Karpas-422 (cell line): ENCODE measurements around the gene ACTR8. TPM values are rescaled to one million over a fixed set of nuclear protein-coding genes. Genes with fewer than 3 reads are reported as not detected.
"Not testable (repeated sequence)": the region's sequence is repeated elsewhere in the genome, so short reads cannot be mapped to it uniquely, and the experiment has no call there.

ENCODE experiments used
- DNase-seq: peaks from one replicate; pipeline ENCODE4 v3.0.0-alpha.2; 2015
- H2AFZ ChIP-seq: fragments of 200-600 bp; sonication (generic); 2 replicates; pipeline ENCODE4 v1.6.1; 2014; ENCODE audit warnings: antibody characterized with exemption, low read length, mixed read lengths
- H3K27ac ChIP-seq: fragments of 200-600 bp; sonication (generic); 2 replicates; pipeline ENCODE4 v1.5.1; 2014; ENCODE audit warnings: mild to moderate bottlenecking, low read length, moderate library complexity
- H3K27me3 ChIP-seq: fragments of 200-600 bp; sonication (generic); 2 replicates; pipeline ENCODE4 v1.6.1; 2014; ENCODE audit warnings: low read length, mixed read lengths
- H3K36me3 ChIP-seq: fragments of 200-600 bp; sonication (generic); 2 replicates; pipeline ENCODE4 v1.6.1; 2014; ENCODE audit warnings: low read length, mixed read lengths; ENCODE audit not compliant: insufficient read depth
- H3K4me1 ChIP-seq: fragments of 200-600 bp; sonication (generic); 2 replicates; pipeline ENCODE4 v1.6.1; 2014; ENCODE audit warnings: mild to moderate bottlenecking, low read length, mixed read lengths
- H3K4me2 ChIP-seq: fragments of 200-600 bp; sonication (generic); 2 replicates; pipeline ENCODE4 v1.6.1; 2014; ENCODE audit warnings: low read length, low read depth, mild to moderate bottlenecking; ENCODE audit not compliant: poor library complexity, severe bottlenecking
- H3K4me3 ChIP-seq: fragments of 200-600 bp; sonication (generic); 2 replicates; pipeline ENCODE4 v1.5.1; 2014; ENCODE audit warnings: mild to moderate bottlenecking, antibody characterized with exemption, low read length, mixed read lengths
- H3K79me2 ChIP-seq: fragments of 200-600 bp; sonication (generic); 2 replicates; pipeline ENCODE4 v1.6.1; 2014; ENCODE audit warnings: mild to moderate bottlenecking, low read length, mixed read lengths
- H3K9ac ChIP-seq: fragments of 200-600 bp; sonication (generic); 2 replicates; pipeline ENCODE4 v1.6.0; 2014; ENCODE audit warnings: low read length
- H3K9me2 ChIP-seq: fragments of 200-600 bp; sonication (generic), shearing (Covaris generic); replicated peaks from 2 replicates; pipeline ENCODE4 v1.6.0; 2014; ENCODE audit warnings: mild to moderate bottlenecking, low read length, moderate library complexity; ENCODE audit not compliant: insufficient read depth
- H3K9me3 ChIP-seq: fragments of 300-700, 200-600 bp; sonication (generic); 2 replicates; pipeline ENCODE4 v1.6.1; 2014; ENCODE audit warnings: low read length, mixed read lengths
- H4K20me1 ChIP-seq: fragments of 200-600 bp; sonication (generic); 2 replicates; pipeline ENCODE4 v1.6.1; 2014; ENCODE audit warnings: mild to moderate bottlenecking, antibody characterized with exemption, low read length, low read depth; ENCODE audit not compliant: insufficient read depth
- total RNA-seq: library from RNA; depleted of rRNA; stranded (reverse); fragments of >200 nt; shearing (Covaris generic); gene quantifications from 2 replicates; pipeline ENCODE4 v1.2.3, GENCODE V29; 2014; ENCODE audit warnings: low replicate concordance; rRNA removed

Gene ACTR8, protein sequence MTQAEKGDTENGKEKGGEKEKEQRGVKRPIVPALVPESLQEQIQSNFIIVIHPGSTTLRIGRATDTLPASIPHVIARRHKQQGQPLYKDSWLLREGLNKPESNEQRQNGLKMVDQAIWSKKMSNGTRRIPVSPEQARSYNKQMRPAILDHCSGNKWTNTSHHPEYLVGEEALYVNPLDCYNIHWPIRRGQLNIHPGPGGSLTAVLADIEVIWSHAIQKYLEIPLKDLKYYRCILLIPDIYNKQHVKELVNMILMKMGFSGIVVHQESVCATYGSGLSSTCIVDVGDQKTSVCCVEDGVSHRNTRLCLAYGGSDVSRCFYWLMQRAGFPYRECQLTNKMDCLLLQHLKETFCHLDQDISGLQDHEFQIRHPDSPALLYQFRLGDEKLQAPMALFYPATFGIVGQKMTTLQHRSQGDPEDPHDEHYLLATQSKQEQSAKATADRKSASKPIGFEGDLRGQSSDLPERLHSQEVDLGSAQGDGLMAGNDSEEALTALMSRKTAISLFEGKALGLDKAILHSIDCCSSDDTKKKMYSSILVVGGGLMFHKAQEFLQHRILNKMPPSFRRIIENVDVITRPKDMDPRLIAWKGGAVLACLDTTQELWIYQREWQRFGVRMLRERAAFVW
- 22.0 and 33.5 TPM in 2 replicates for total RNA-seq

DNA sequence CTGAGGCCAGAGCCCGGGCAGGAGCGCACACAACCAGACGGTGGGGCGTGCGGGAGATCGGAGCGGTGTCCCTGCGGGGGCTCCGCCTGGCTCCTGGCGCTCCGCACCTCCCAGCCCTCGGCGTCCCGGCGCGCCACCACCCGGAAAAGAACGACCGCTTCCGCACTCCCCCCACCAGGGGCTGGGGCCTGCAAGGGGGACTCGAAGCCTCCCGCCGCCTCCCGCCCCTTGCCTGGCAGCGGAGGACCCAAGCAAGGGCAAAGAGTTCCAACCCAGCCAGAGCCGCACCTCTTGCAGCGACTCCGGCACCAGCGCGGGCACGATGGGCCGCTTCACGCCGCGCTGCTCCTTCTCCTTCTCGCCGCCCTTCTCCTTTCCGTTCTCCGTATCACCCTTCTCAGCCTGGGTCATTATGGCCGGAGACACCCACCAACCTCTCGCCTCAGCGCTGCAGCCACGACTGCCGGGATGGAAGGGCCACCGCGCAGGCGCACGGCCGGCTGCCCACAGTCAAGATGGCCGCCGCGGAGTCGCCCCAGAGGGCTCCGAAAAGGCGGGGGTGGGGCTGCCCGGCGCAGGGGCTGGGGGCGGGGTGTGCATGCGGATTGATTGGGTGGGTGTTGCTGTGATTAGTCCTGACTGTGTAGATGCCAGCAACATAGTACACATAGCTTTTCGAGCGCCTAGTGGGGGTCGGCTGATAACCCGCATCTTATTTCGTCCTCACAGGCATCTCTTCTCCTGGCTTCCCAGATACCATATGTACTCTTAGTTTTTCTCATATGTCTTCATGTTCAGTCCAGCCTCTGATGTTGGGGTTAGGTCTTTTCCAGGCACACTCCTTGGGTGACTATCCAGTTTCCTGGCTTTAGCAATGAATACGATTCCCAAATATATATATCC is at the start of gene ACTR8:
ACTR8 (minus strand) TSS at position 462 of the 903 bp plus-strand sequence; CDS start at position 411, 51 bp downstream.
- H3K9me2 ChIP-seq = no peaks in the 10 kb centered on the region
- H3K36me3 ChIP-seq = peaks cover 42% of the 10 kb centered on the region; the same call in 1 of the 2 replicates
- DNase-seq = peak; percentile 94
- H3K4me3 ChIP-seq = peak within 1 kb of the TSS; percentile 84
- H3K27me3 ChIP-seq = no peaks in the 10 kb centered on the region
- peak within 1 kb of the TSS; percentile 65 for H3K27ac ChIP-seq
- H3K4me2 ChIP-seq = peak within 1 kb of the TSS; percentile 88
- H3K9ac ChIP-seq = peak within 1 kb of the TSS; percentile 89
- peaks cover 26% of the 10 kb centered on the region for H3K79me2 ChIP-seq
- H3K9me3 ChIP-seq = no peaks in the 10 kb centered on the region
- no peaks in the 10 kb centered on the region for H4K20me1 ChIP-seq
- peak within 1 kb of the TSS; percentile 66 for H2AFZ ChIP-seq
- peaks cover 13% of the 10 kb centered on the region for H3K4me1 ChIP-seq

GRCh38 chr3:53927208-53927872 is 45.4 kb upstream of the ACTR8 start:
- not testable (repeated sequence) for H3K27ac ChIP-seq, H3K4me2 ChIP-seq, H2AFZ ChIP-seq, H4K20me1 ChIP-seq, H3K9ac ChIP-seq, H3K9me2 ChIP-seq, H3K9me3 ChIP-seq, H3K36me3 ChIP-seq, H3K27me3 ChIP-seq, H3K4me1 ChIP-seq, DNase-seq, H3K4me3 ChIP-seq, H3K79me2 ChIP-seq

- peak; percentile 68 for DNase-seq
- H3K36me3 ChIP-seq = no peaks in the 10 kb centered on the region
- no peaks in the 10 kb centered on the region for H3K27me3 ChIP-seq
- H3K9ac ChIP-seq = no peak overlapping the region
- no peak overlapping the region for H2AFZ ChIP-seq
- H3K4me3 ChIP-seq = no peak overlapping the region
- no peak overlapping the region for H3K27ac ChIP-seq
- no peak overlapping the region for H3K4me2 ChIP-seq
- no peaks in the 10 kb centered on the region for H4K20me1 ChIP-seq
- H3K79me2 ChIP-seq = no peaks in the 10 kb centered on the region
- no peaks in the 10 kb centered on the region for H3K4me1 ChIP-seq
- no peaks in the 10 kb centered on the region for H3K9me2 ChIP-seq
- H3K9me3 ChIP-seq = no peaks in the 10 kb centered on the region
Measured at GRCh38 chr3:53921296-53921695, 39.3 kb upstream of the ACTR8 start.

GRCh38 chr3:53919741-53920140 is 37.8 kb upstream of the ACTR8 start:
- DNase-seq = no peak
- no peaks in the 10 kb centered on the region for H3K9me3 ChIP-seq
- no peaks in the 10 kb centered on the region for H3K36me3 ChIP-seq
- H4K20me1 ChIP-seq = no peaks in the 10 kb centered on the region
- no peak overlapping the region for H3K4me2 ChIP-seq
- H3K9me2 ChIP-seq = no peaks in the 10 kb centered on the region
- no peaks in the 10 kb centered on the region for H3K79me2 ChIP-seq
- H3K9ac ChIP-seq = no peak overlapping the region
- no peak overlapping the region for H3K4me3 ChIP-seq
- no peak overlapping the region for H3K27ac ChIP-seq
- H2AFZ ChIP-seq = no peak overlapping the region
- no peaks in the 10 kb centered on the region for H3K4me1 ChIP-seq
- no peaks in the 10 kb centered on the region for H3K27me3 ChIP-seq

- no peak for DNase-seq
- Histone ChIP-seq H3K4me2 (no peak overlapping the region), H4K20me1 (no peaks in the 10 kb centered on the region), H3K27me3 (no peaks in the 10 kb centered on the region), H3K4me1 (no peaks in the 10 kb centered on the region), H3K79me2 (no peaks in the 10 kb centered on the region), H3K9me2 (no peaks in the 10 kb centered on the region), H2AFZ (no peak overlapping the region), H3K4me3 (no peak overlapping the region), H3K9ac (no peak overlapping the region), H3K9me3 (no peaks in the 10 kb centered on the region), H3K36me3 (no peaks in the 10 kb centered on the region), H3K27ac (no peak overlapping the region)
Measured at GRCh38 chr3:53913401-53913800, 31.4 kb upstream of the ACTR8 start.

GRCh38 chr3:53902711-53903110 is 20.8 kb upstream of the ACTR8 start:
- H3K4me3 ChIP-seq = no peak overlapping the region
- H3K36me3 ChIP-seq = no peaks in the 10 kb centered on the region
- H3K27me3 ChIP-seq = no peaks in the 10 kb centered on the region
- H3K4me2 ChIP-seq = no peak overlapping the region
- H3K79me2 ChIP-seq = no peaks in the 10 kb centered on the region
- no peaks in the 10 kb centered on the region for H3K4me1 ChIP-seq
- H4K20me1 ChIP-seq = no peaks in the 10 kb centered on the region
- no peaks in the 10 kb centered on the region for H3K9me2 ChIP-seq
- no peaks in the 10 kb centered on the region for H3K9me3 ChIP-seq
- no peak overlapping the region for H2AFZ ChIP-seq
- no peak overlapping the region for H3K27ac ChIP-seq
- no peak for DNase-seq
- H3K9ac ChIP-seq = no peak overlapping the region

DNA sequence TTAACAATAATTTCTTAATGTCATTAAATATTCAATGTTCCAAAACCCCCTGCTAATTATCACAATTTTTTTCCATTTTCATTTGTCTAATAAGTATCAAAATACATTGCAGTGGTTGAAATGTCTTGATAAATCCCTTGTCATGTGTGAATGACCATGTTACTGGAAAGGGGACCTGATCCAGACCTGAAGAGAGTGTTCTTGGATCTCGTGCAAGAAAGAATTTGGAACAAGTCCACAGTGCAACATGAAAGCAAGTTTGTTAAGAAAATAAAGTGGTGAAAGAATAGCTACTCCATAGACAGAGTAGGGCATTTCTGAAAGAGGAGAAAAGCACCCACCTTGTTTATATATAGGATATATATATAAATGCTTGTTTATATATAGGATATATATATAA is 20.1 kb upstream of the ACTR8 start:
- Histone ChIP-seq H3K36me3 (no peaks in the 10 kb centered on the region), H3K4me2 (no peak overlapping the region), H2AFZ (no peak overlapping the region), H3K9me2 (no peaks in the 10 kb centered on the region), H3K27ac (no peak overlapping the region), H3K4me3 (no peak overlapping the region), H3K79me2 (no peaks in the 10 kb centered on the region), H4K20me1 (no peaks in the 10 kb centered on the region), H3K9me3 (no peaks in the 10 kb centered on the region), H3K27me3 (no peaks in the 10 kb centered on the region), H3K9ac (no peak overlapping the region), H3K4me1 (no peaks in the 10 kb centered on the region)
- DNase-seq = no peak
